DMS114 treated with DMSO at 0.1 percent for 48 hours (cell line): ENCODE data around the gene CSK.

Source experiments
- DNase-seq: peaks from one replicate; lab custom pipeline; 2025; ENCODE audit not compliant: unreplicated experiment; lab: John Stamatoyannopoulos, UW

Gene CSK

DNA sequence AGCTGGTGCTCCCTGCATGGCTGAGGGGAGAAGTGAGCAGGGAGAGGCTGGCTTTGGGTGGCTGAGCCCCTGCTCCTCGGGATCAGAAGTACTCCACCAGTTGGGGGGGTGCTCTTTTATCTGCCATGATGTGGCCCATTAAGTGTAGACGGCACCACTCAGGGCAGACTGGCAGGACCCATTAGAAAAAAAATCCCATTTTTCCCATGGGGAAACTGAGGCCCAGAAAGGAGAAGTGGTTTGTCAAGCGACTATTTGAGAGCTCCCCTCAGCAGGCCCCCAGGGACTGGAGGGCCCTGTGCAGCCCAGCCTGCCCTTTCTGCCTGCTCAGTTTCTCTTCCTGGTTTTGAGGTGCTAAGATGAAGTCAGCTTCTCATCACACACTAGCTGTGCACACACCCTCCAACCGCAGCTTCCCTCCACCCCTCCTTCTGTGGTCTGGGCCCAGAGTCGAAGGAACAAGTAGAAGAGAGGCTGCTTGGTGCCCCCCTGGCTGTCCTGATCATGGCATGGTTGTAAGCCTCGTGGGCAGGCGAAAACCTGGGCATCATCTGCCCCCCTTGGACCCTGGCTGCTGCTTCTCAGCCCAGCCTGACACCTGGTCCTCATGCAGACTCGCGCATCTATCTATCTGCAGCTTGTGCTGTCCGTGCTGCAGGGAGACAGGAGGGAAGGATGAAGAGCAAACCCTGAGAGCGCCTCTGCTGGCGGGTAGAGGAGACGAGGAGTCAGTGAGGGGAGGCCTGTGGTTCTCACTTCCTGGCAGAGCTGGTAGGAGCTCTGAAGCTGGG lies 5.6 kb downstream of the CSK start:
- DNase-seq = peak; percentile 65

DNA sequence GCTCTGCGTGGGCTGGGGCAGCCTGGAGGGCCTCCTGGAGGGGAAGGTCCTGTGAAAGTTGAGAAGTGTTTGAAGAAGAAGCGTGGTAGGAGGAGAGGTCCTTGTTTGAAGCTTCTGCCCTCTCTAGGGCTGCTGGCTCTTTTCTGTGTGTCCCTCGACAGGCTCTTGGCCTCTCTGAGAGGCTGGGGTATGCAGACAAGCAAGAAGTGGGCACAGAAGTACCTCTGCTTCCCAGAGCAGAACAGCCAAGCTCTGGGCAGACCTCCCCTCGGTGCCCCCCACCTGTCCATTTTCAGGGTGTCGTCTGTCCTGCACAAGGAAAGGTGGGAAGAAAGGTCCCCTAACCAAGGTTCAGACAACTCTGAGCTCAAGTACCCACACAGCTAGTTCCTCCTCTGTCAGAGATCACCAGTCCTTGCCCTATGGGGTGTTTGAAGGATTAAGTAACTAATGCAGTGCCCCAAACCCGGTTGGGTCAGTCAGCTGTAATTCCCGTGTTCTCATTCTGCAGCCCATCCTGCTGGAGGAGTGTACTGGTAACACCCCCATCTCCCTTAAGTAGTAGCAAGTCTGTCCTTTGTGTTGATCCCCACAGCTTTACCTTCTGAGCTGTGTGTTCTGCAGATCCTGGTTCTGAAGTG lies 6.3 kb downstream of the CSK start:
- no peak for DNase-seq

DNA sequence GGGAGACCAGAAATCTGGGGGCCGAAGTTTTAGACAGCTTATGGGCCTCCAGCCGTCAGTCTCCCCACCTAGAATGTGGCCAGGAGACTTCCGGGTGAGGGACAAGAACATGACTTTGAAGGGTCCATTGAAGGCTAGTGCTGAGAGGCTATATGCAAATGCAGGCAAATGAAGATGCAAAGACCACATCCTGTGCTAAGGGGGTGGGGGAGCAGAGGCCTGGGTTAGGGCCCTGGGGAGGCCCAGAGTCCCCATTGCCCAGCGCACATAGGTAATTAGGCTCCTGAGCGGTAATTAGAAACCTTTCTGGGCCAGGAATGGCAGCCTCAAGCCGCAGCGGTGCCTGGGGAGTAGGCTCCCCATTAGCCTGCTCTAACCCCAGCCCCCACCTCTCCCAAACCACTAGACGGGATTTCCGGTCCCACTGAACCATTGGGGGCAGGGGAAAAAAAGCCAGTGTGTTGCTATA lies 6.8 kb downstream of the CSK start:
- DNase-seq = no peak

DNA sequence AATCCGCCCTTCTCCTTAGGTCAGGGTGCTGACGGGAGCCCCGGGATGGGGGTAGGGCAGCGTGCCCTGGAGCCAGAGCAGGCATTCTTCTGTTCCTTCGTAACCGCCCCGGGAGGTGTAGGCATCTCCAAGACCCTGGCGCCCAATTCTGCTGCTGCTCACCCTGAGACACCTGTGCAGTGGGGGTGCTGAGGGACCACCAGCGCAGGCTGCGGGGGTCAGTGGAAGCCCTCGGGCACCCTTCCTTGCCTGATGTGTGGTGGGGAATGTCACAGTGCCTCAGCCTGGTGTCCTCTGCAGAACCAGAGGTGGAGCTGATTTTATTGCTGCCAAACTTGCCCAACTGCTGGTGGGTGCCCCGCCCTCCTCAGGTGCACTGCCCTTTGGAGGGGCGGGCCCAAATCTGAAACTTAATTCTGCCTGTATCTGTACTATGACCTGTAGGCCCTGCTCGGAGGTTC lies 7.3 kb downstream of the CSK start:
- DNase-seq = no peak

DNA sequence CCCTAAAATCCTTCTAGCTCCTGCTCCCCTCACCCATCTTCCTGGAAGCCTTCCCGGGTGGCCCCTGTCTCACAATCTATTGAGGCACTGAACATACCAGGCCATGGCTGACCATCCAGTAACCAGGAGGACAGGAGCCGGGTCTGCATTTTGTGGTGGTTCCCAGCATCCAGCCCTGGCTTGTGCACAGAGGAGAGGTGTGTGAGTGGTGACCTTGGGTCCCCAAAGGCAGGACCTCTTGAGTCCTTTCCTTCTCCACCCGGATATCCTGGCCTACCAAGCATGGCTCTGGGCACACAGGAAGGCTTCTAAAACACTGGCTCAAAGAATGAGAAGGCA lies 7.8 kb downstream of the CSK start:
- DNase-seq = no peak

DNA sequence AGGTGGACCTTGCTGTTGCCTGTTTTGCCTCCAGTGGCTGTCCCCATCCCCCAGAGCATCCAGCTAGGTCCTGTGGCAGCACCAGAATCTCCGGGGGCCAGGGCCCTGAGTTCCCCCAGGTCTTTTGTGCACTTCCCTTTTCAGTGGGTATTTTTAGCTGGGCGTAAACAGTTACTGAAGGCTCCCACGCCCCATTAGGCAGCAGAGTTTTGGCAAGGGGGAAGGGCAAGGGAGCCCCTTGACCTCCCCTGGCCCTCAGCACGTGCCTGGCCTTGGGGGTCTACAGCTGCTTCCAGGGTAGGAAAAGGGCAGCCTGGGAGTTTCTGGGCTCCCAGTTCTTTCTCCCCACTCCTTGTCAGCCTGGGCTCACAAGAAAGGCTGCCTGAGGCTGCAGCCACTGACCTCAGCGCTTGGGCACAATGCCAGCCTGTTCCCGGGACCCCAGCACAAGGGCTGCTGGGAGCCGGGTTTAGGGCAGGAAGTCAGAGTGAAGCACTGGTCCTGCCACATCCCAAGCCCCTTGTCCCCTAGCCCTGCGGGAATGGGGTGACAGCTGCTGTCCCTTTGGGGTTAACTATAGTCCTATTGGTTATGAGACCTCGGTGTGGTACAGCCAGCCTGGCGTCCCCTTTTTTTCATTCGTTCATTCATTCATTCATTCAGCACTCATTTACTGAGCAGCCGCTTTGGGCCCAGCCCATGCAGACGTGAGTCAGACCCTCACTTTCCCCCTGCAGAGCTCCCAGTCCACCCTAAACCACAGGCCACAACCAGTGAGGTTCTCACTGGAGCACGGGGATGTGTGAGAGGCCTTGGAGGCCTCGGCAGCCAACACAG lies 8.4 kb downstream of the CSK start:
- DNase-seq = no peak

DNA sequence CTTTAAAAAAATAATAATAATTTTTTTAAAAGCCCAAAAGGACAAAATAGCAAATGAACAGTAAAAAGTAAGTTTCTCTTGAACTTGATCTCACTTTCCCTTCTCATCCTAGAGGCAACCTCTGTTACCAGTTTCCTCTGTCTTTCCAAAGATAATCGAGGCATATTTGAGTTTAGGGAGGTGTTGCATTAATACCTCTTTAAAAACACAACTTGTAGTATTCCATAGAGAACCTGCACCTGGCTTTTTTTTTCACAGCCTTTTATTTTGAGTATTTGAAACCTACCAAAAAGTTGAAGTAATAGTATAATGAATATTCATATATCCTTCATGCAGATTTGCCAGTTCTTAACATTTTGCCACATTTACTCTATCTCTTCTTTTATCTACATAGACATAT lies 9.1 kb downstream of the CSK start:
- DNase-seq = no peak

DNA sequence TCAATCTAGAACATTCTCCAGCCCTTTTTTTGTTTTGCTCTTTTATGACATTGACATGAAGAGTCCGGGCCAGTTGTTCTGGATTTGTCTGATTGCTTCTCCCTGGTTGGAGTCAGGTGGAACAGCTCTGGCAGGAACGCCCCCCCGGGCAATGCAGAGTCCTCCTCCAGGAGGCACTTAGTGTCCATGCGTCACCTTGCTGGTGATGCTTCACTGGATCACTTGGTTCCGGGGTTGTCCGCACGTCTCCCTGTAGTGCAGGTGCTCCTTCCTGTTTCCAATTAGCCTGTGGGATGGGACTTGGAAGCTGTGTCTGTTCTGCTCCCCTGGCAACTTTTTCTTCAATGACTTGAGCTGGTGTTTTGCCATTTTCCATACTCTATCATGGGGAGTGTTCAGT lies 9.8 kb downstream of the CSK start:
- DNase-seq = no peak

DNA sequence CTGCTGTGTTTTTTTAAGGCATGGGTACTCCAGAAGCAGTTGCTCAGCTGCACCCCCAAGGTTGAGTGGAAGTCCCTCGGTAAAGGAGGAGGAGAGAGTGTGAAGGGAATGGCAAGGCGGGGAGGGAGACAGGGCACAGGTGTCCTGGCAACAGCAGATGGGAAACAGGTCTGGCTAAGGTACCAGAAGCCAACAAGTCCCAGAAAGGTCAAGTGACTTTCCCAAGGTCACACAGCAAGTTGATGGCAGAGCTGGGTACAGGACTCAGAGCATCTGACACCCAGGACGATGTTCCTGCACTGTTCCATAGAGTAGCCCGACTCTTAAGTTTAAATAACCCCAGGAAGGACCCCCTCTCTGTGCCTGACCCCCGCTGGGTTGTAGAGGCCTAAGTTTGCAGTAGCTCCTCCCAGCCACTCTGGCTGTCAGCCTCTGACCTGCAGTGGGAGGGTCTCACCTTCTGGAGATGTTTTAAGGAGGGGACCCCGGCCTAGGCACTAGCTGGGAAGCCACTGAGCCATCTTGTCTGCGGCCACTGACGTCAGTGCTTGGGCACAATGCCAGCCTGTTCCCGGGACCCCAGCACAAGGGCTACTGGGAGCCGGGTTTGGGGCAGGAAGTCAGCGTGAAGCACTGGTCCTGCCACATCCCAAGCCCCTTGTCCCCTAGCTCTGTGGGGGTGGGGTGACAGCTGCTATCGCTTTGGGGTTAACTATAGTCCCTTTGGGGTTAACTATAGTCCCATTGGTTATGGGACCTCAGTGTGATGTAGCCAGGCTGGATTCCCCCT lies 10.5 kb downstream of the CSK start:
- DNase-seq = no peak

DNA sequence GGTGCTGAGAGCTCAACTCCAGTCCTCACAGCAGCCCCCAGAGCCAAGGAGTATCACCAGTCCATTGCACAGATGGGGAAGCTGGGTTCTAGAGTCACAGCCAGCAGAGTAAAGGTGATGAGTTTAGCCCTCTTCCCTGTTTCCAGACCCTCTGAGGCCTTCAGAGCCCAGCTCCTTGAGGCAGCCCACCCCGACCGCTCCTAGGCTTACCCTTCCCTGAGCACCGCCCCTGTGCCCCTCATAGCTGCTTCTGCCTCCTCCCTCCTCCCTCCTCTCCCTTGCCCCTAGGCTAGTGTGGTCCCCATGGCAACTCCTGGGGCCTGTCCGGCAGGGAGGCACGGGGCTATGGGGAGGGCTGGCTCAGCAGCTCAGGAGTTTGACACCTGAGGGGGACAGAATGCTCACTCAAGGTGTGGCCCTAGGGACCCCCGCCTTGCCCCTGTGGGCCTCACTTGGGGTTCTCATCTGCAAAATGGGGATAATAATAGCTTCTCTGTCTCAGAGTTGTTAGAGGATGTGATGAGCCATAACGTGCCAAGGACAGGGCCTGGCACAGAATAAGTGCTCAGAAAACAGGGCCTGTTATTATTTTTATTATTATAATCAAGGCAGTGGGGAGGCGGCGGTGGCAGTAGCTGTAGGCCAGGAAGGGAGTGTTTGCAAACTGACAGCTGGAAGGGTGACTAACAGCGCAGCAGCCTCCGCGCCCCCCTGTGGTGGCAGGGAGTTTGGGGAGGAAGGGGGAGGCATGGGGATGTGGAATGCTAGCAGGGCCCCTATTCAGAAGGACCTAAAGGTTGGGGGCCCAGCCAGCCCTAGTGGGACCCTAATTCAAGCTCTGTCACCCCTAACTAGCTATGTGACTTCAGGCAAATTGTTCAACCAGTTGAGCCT lies 11.5 kb downstream of the CSK start:
- no peak for DNase-seq

DNA sequence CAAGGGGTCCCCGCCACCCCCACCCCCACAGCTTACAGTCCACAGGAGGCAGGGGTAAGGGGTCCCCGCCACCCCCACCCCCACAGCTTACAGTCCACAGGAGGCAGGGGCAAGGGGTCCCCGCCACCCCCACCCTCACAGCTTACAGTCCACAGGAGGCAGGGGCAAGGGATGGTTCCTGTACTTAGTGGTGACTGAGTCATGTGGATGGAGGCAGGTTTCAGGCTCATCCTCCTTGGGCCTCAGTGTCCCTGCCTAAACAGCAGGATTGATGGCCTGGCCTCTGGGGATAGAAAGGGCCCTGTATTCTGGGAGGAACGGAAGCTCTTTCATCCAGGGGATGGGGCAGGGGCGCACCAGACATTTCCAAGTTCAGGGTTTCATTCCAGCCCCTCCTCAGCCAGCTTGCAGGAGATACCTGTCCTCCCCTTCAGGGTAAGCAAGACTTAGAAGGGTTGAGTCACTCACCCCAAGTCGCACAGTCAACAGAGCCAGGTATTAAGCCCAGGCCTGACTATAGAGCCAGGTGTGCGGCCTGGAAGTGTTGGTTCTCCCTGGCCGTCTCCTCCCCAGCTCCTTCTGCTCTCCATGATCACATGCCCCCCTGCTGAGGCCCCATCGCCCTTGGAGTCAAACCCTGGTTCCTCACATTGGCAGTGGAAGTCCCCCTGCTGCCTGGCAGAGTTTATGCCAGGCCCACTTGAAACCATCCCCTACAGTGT lies 12.5 kb downstream of the CSK start:
- no peak for DNase-seq

DNA sequence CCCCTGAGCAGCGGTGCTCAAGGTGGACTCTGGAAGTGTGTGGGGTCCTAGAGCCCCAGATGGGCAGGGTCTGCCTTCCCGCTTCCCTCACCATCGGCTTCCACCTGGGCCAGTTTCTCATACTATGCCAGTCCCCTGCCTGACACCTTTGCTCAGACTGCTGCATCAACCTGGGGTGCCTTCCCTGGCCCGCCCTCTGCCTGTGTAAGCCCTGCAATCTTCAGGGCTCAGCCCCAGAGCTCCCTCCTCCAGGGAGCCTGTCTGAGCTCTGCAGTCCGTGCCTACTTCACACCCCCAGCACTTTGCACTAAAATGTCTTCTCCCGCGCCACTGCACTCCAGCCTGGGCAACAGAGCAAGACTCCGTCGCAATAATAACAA lies 13.1 kb downstream of the CSK start:
- no peak for DNase-seq

DNA sequence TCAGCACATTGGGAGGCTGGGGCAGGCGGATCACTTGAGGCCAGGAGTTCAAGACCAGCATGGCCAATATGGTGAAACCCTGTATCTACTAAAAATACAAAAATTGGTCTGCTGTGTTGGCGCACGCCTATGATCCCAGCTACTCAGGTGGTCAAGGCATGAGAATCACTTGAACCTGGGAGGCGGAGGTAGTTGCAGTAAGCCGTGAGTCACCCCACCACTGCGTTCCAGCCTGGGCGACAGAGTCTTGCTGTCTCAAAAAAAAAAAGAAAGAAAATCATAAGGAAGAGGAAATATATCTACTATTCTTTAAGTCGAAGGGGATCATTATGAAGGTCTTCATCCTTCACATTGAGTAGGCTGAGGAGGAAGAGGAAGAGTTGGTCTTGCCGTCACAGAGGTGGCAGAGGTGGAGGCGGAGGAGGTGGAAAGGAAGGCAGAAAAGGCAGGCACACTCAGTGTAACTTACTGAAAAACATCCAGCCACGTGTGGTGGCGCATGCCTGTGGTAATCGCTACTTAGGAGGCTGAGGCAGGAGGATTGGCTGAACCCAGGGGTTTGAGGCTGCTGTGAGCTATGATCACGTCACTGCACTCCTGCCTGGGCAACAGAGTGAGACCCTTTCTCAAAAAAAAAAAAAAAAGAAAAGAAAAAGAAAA lies 14.2 kb downstream of the CSK start:
- no peak for DNase-seq

DNA sequence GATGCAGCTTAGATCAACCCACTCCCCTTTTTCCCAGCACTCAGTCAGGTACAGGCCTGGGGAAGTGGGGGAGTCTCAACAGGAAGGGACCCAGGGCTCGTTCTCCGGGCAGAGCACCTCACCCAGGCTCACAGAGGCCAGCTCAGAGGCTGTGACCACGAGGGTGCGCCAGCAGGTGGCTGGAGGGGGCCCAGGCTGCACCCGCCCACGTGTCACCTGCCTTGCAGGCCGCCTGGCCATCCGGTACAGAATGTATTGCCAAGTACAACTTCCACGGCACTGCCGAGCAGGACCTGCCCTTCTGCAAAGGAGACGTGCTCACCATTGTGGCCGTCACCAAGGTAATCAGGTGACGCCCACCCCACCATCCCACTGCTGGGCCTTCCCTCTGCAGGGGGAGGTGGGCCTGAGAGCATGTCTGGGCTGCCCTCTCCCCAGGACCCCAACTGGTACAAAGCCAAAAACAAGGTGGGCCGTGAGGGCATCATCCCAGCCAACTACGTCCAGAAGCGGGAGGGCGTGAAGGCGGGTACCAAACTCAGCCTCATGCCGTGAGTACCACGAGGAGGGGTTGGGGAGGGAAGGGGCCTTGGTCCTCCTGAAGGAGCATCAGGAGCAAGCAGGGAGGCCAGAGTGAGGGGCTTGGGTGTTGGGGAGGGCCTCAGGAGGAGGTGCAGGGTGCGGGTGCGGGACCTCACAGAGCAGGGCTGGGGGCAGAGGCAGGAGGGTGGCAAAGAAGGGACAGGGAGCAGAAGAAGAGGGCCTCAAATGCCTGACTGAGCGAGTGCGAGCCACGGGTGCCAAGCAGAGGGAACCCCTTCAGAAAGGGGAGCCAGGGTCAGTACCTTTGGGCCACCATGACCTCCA lies 16.7 kb downstream of the CSK start:
- no peak for DNase-seq

DNA sequence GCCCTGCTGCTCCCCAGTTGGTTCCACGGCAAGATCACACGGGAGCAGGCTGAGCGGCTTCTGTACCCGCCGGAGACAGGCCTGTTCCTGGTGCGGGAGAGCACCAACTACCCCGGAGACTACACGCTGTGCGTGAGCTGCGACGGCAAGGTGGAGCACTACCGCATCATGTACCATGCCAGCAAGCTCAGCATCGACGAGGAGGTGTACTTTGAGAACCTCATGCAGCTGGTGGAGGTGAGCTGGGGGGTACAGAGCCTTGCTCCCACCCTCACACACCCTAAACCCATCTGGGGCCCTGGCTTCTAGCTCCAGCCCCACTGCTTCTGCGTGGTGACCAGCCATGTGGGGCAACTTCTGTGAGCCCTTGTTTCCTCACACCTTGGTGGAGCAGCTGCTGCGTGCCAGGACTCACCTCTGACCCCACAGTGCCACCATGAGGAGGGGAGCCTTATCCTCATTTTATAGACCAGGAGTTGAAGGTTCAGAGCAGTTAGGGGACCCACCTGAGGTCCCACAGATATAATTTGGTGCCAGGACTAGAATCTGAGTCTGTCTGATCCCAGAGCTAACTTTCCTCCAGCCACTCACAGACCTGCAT lies 17.5 kb downstream of the CSK start:
- DNase-seq = no peak

DNA sequence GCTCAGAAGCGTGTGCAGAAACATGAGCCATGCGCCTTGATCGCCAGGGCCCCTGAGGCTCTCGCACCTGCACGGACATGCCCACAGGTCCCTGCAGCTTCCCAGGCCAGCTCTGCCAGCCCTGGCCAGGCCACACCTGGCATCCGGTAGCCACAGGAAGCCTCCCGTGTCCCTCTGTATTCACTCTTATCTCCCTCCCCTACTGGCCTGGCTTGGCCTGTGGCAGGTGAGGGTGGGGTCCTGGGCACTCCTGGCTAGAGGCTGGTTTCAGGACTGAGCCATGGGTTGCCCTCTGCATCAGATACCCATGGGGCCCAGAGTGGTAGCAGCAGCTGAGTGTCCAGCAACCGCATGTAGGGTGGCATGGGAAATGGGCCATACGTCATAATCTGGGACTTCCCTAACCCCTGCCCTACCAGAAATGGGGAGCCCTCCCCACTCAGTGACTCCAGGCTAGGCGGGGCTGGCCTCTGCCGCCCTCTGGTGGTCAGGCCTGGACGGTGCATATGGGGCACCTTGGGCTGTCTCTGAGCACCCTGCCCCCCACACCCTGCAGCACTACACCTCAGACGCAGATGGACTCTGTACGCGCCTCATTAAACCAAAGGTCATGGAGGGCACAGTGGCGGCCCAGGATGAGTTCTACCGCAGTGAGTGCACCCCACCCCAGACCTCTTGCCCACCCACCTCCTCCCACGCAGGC lies 18.1 kb downstream of the CSK start:
- no peak for DNase-seq

DNA sequence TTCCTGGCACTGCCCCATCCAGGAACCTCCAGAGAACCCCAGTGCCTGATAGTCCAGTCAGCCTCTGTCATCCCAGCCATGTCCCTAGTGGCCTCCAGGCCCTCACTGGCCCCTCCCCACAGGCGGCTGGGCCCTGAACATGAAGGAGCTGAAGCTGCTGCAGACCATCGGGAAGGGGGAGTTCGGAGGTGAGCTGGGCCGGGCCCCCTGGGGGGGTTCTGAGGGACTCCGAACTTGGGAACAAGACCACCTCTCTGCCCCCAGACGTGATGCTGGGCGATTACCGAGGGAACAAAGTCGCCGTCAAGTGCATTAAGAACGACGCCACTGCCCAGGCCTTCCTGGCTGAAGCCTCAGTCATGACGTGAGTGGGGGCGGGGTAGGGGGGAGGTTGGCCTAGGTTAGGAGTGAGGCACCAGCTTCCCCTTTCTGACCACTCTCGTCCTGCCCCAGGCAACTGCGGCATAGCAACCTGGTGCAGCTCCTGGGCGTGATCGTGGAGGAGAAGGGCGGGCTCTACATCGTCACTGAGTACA lies 18.7 kb downstream of the CSK start:
- DNase-seq = no peak
